ENCODE data around the gene MEAK7.

Gene MEAK7

GRCh38 chr16:84504420-84505248, at the start of gene MEAK7:
MEAK7 (minus strand) TSS chr16:84504659; CDS start chr16:84498086, 6,573 bp downstream.
- DNase-seq (ENCODE audit: low read depth), result peak; percentile 96

GRCh38 chr16:84553873-84554399, 49.5 kb upstream of the MEAK7 start:
- DNase-seq (ENCODE audit: low read depth), result peak; percentile 13

GRCh38 chr16:84552135-84552534, 47.7 kb upstream of the MEAK7 start:
- DNase-seq (ENCODE audit: low read depth), result no peak

GRCh38 chr16:84550096-84550495, 45.6 kb upstream of the MEAK7 start:
- no peak for DNase-seq (ENCODE audit: low read depth)

GRCh38 chr16:84548971-84549844, 44.7 kb upstream of the MEAK7 start:
- DNase-seq (ENCODE audit: low read depth), result no peak

- DNase-seq (ENCODE audit: low read depth), result no peak
Observed at GRCh38 chr16:84548508-84548907, 44.0 kb upstream of the MEAK7 start.

- no peak for DNase-seq (ENCODE audit: low read depth)
Observed at GRCh38 chr16:84547546-84548061, 43.1 kb upstream of the MEAK7 start.

GRCh38 chr16:84546669-84547545, 42.4 kb upstream of the MEAK7 start:
- DNase-seq (ENCODE audit: low read depth), result no peak

- DNase-seq (ENCODE audit: low read depth), result no peak
Observed at GRCh38 chr16:84545114-84545737, 40.8 kb upstream of the MEAK7 start.

- no peak for DNase-seq (ENCODE audit: low read depth)
Observed at GRCh38 chr16:84544031-84544773, 39.7 kb upstream of the MEAK7 start.

- no peak for DNase-seq (ENCODE audit: low read depth)
Observed at GRCh38 chr16:84543253-84543652, 38.8 kb upstream of the MEAK7 start.

- no peak for DNase-seq (ENCODE audit: low read depth)
Observed at GRCh38 chr16:84541999-84542817, 37.7 kb upstream of the MEAK7 start.

- no peak for DNase-seq (ENCODE audit: low read depth)
Observed at GRCh38 chr16:84540194-84540593, 35.7 kb upstream of the MEAK7 start.

- no peak for DNase-seq (ENCODE audit: low read depth)
Observed at GRCh38 chr16:84538222-84538840, 33.9 kb upstream of the MEAK7 start.

GRCh38 chr16:84537491-84538151, 33.2 kb upstream of the MEAK7 start:
- DNase-seq (ENCODE audit: low read depth), result no peak

GRCh38 chr16:84535851-84536250, 31.4 kb upstream of the MEAK7 start:
- DNase-seq (ENCODE audit: low read depth), result no peak

GRCh38 chr16:84535408-84535807, 30.9 kb upstream of the MEAK7 start:
- no peak for DNase-seq (ENCODE audit: low read depth)

GRCh38 chr16:84534815-84535214, 30.4 kb upstream of the MEAK7 start:
- no peak for DNase-seq (ENCODE audit: low read depth)

Data from stimulated activated CD8-positive, alpha-beta memory T cell treated with anti-CD3 and anti-CD28 coated beads, Interleukin-15, amount 100 ng/mL, for 1 hour (primary cell).